Raji (cell line): Measurements from ENCODE around the gene ZNF460.

Experiments used
- POLR2A ChIP-seq: IDR thresholded peaks from 2 replicates; pipeline ENCODE4 v1.6.1; 2011; ENCODE audit warnings: low read depth, low read length, control low read depth; ENCODE audit not compliant: insufficient read depth

Gene ZNF460

GRCh38 chr19:57310792-57311191 is 30.5 kb downstream of the ZNF460 start:
- TF ChIP-seq POLR2A, result no peak

DNA sequence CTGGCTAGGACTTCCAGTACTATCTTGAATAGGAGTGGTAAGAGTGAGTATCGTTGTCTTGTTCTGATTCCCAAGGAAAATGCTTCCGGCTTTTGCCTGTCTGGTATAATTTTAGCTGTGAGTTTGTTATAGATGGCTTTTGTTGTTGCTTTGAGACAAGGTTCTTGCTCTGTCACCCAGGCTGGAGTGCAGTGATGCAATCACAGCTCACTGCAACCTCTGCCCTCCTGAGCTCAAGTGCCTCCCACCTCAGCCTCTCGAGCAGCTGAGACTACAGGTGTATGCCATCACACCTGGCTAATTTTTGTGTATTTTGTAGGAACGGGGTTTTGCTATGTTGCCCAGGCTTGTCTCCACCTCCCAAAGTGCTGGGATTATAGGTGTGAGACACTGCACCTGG is 33.9 kb downstream of the ZNF460 start:
- no peak for TF ChIP-seq POLR2A

DNA sequence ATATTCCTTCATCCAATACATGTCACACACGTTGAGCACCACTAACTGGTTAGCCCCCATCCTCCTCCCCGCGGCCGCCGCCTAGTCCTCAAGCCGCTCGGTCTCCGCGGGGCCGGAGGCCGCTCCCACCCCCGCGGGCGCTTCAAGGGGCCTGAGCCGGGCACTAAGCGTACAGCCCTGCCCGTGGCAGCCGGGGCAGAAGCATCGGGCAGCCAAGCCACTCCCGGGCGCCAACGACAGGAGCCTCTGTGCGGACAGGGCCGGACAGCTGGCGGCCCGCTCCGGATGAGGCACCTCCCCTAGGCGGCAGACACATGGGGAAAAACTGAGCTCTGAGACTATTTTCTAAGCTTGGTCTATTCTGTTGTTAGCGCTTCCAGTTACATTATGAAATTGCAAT is 37.2 kb downstream of the ZNF460 start:
- no peak for TF ChIP-seq POLR2A

GRCh38 chr19:57319869-57320179 is 39.5 kb downstream of the ZNF460 start:
- TF ChIP-seq POLR2A, result no peak

DNA sequence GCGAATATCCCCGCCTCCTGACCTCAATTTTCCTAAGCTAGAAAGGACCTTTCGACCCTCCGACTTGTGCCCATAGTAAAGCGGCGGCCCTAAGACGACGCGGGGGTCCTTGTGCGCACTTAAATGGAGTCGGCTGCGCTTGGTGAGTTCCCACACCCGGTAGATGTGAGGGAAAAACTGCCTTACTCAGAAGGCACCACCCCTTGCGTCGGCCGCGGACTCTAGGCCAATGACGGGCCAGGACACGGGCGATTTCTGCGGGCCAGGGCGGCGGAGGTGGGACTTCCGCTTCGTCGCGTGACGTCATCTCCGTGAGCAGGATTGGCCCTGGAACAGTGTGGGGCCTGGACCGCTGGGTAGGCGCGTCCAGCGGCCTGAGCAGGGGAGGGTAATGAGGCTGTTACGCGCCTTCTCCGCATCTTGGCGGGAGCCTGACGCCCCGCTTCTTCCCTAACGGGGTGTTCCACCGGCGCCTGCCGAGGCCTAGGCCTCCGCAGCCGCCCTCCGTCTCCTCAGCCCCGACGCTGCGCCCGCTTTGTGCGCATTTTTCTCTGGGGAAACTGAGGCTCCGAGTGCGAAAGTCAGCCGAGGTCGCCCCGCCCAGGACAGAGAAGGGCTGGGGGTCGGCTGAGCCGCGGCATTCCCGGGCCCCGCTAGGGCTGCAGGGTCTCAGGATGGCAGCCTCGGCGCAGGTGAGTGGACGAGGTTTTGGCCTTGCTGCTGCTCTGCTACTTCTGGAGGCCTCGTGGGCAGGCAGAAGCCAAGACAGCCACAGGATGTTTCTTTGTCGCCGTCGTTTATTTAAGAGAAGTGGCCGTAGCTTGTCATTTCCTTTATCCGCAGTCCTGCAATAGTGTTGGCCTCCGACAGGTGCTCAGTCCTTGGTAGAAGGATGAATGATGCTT is 40.1 kb downstream of the ZNF460 start, which contains the start of gene ZNF543:
TSS of gene ZNF543 (plus strand) at position 293 of the 905 bp plus-strand sequence. CDS start at position 675, 382 bp downstream.
- peak; percentile 77 for TF ChIP-seq POLR2A

DNA sequence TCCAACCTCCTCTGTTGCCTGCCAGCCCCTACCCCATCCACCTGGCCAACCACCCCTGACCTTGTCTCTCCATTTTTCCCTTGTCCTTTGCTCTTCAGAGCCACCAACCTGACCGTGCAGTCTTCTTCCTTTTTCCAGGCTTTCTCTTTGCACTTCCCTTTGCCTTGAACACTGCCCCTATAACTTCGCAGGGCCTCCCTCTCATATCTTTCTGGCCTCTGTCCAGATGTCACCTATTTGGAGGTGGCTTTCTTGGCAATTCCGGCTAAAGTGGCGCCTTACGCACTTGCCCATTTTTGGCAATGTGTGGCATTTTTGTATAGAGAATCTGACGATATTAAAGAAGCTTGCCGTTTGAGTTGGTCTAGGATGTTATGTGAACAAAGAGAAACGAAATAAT is 40.8 kb downstream of the ZNF460 start:
- TF ChIP-seq POLR2A, result no peak

DNA sequence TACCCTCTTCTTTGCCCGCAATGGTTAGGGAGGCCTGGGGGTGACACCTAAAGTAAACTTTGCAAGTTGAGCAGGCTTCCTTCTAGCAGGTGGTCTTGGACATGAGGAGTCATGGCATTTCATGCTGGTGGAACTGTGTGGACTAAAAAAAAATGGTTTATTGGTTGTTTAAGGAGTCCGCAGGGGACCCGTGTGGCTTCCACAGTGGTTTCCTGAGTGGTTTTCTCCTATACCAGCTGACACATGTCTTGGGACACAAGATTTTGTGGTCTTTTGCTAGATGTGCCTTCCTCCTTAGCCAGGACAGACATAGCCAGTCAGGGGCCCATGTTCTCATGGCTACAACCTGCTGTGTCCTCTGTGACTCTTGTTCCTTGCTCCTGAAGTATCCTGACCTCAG is 41.5 kb downstream of the ZNF460 start:
- no peak for TF ChIP-seq POLR2A

- TF ChIP-seq POLR2A, result no peak
These were observed 44.7 kb downstream of the ZNF460 start for GRCh38 chr19:57324992-57325391.

DNA sequence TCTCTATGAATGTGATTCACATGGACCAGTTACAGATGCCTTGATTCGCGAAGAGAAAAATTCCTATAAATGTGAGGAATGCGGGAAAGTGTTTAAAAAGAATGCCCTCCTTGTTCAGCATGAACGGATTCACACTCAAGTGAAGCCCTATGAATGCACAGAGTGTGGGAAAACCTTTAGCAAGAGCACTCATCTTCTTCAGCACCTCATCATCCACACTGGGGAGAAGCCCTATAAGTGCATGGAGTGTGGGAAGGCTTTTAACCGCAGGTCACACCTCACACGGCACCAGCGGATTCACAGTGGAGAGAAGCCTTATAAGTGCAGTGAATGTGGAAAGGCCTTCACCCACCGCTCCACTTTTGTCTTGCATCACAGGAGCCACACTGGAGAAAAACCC is 47.7 kb downstream of the ZNF460 start:
- TF ChIP-seq POLR2A, result no peak

DNA sequence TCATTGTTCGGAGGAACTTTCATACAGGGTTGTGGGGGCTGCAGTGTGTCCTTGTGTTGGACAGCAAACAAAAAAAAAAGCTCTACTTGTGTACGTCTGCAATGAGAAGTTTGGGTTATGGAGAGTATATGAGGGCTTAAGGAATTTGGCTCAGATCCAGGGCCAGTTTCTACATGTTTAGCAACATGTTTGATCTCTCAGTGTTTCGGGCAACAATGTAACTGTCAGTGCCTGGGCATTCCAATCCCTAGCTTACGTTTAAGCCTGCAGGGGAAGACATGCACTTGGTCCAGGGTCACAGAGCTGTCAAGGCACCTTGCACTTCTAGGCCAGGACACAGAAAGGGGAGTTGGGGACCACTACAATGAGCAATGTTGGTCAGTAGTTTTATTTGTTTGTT is 53.9 kb downstream of the ZNF460 start:
- no peak for TF ChIP-seq POLR2A

- TF ChIP-seq POLR2A, result no peak
These were observed 58.6 kb downstream of the ZNF460 start for GRCh38 chr19:57338877-57339276.

- no peak for TF ChIP-seq POLR2A
These were observed 62.3 kb downstream of the ZNF460 start for GRCh38 chr19:57342582-57342981.
